ENCODE results near the gene ZNF280C. TPM values are rescaled to one million over a fixed set of nuclear protein-coding genes. Genes with fewer than 3 reads are reported as not detected.
"Not testable (repeated sequence)": the region's sequence is repeated elsewhere in the genome, so short reads cannot be mapped to it uniquely, and the experiment has no call there.

ZNF280C gene
- 9.0 TPM for total RNA-seq

GRCh38 chrX:130268449-130269170 lies at the start of gene ZNF280C:
ZNF280C (minus strand) TSS chrX:130268899; CDS start chrX:130260449, 8,450 bp downstream.
- peak; percentile 74 to 77 for DNase-seq (ENCODE audit: low spot score in 2 of 2)
- no peak for FAIRE-seq

GRCh38 chrX:130304587-130305368 lies 36.1 kb upstream of the ZNF280C start:
- DNase-seq (ENCODE audit: low spot score in 2 of 2) (no peak), FAIRE-seq (no peak)

GRCh38 chrX:130301977-130302376 lies 33.3 kb upstream of the ZNF280C start:
- no peak for FAIRE-seq

GRCh38 chrX:130301405-130301804 lies 32.7 kb upstream of the ZNF280C start:
- FAIRE-seq: no peak

More at GRCh38 chrX:130301977-130302376, 33.3 kb upstream of the ZNF280C start:
- DNase-seq (ENCODE audit: low spot score in 2 of 2): no peak

GRCh38 chrX:130300010-130300282 lies 31.2 kb upstream of the ZNF280C start:
- DNase-seq (ENCODE audit: low spot score in 2 of 2): no peak
- FAIRE-seq: no peak

More at GRCh38 chrX:130301405-130301804, 32.7 kb upstream of the ZNF280C start:
- DNase-seq (ENCODE audit: low spot score in 2 of 2): no peak

GRCh38 chrX:130299279-130300009 lies 30.7 kb upstream of the ZNF280C start:
- FAIRE-seq (no peak), DNase-seq (ENCODE audit: low spot score in 2 of 2) (no peak)

GRCh38 chrX:130296743-130297142 lies 28.0 kb upstream of the ZNF280C start:
- DNase-seq (ENCODE audit: low spot score in 2 of 2) (no peak), FAIRE-seq (no peak)

- DNase-seq (ENCODE audit: low spot score in 2 of 2) (no peak), FAIRE-seq (no peak)
Measured at GRCh38 chrX:130296297-130296678, 27.6 kb upstream of the ZNF280C start.

GRCh38 chrX:130295519-130296296 lies 27.0 kb upstream of the ZNF280C start:
- DNase-seq (ENCODE audit: low spot score in 2 of 2) (no peak), FAIRE-seq (no peak)

- FAIRE-seq (no peak), DNase-seq (ENCODE audit: low spot score in 2 of 2) (no peak)
Measured at GRCh38 chrX:130287071-130287770, 18.5 kb upstream of the ZNF280C start.

GRCh38 chrX:130285710-130286109 lies 17.0 kb upstream of the ZNF280C start:
- DNase-seq (ENCODE audit: low spot score in 2 of 2) (no peak), FAIRE-seq (no peak)

GRCh38 chrX:130285069-130285620 lies 16.4 kb upstream of the ZNF280C start:
- DNase-seq (ENCODE audit: low spot score in 2 of 2) (no peak), FAIRE-seq (no peak)

- FAIRE-seq: no peak
- DNase-seq (ENCODE audit: low spot score in 2 of 2): no peak
Measured at GRCh38 chrX:130282151-130282550, 13.5 kb upstream of the ZNF280C start.

- FAIRE-seq (no peak), DNase-seq (ENCODE audit: low spot score in 2 of 2) (no peak)
Measured at GRCh38 chrX:130280901-130281300, 12.2 kb upstream of the ZNF280C start.

GRCh38 chrX:130272253-130272652 lies 3.6 kb upstream of the ZNF280C start:
- FAIRE-seq: not testable (repeated sequence)

GRCh38 chrX:130269391-130269790 lies 692 bp upstream of the ZNF280C start:
- not testable (repeated sequence) for FAIRE-seq; DNase-seq (ENCODE audit: low spot score in 2 of 2)

More at GRCh38 chrX:130272253-130272652, 3.6 kb upstream of the ZNF280C start:
- not testable (repeated sequence) for DNase-seq (ENCODE audit: low spot score in 2 of 2)

- FAIRE-seq (no peak), DNase-seq (ENCODE audit: low spot score in 2 of 2) (no peak)
Measured at GRCh38 chrX:130267956-130268448, 697 bp downstream of the ZNF280C start.

GRCh38 chrX:130264573-130264972 lies 4.1 kb downstream of the ZNF280C start:
- DNase-seq (ENCODE audit: low spot score in 2 of 2): no peak
- FAIRE-seq: no peak

GRCh38 chrX:130263016-130263415 lies 5.7 kb downstream of the ZNF280C start:
- no peak for DNase-seq (ENCODE audit: low spot score in 2 of 2)
- FAIRE-seq: no peak
